Thyroid gland (tissue), 4 donors: Measurements from ENCODE around the gene ISCA1.

ENCODE experiments used
- POLR2A ChIP-seq, 2 donors: fragments of 450-650 bp; IDR thresholded peaks; one replicate each; pipeline ENCODE4 v1.6.1; 2017; ENCODE audit warnings: antibody characterized with exemption in 2 of 2, mild to moderate bottlenecking in 2 of 2, moderate library complexity in 1 of 2
- TF ChIP-seq, protein P1 (sequence below), 6 experiments: fragments of 200-600 bp in 3 of 6; fragments of 450-650 bp in 3 of 6; sonication (generic) in 3 of 6; IDR thresholded peaks; one replicate each; pipeline ENCODE4 v1.5.1; 2016 to 2019; ENCODE audit warnings: antibody characterized with exemption in 6 of 6, mild to moderate bottlenecking in 2 of 6, inconsistent platforms in 1 of 6, moderate library complexity in 1 of 6

DNA sequence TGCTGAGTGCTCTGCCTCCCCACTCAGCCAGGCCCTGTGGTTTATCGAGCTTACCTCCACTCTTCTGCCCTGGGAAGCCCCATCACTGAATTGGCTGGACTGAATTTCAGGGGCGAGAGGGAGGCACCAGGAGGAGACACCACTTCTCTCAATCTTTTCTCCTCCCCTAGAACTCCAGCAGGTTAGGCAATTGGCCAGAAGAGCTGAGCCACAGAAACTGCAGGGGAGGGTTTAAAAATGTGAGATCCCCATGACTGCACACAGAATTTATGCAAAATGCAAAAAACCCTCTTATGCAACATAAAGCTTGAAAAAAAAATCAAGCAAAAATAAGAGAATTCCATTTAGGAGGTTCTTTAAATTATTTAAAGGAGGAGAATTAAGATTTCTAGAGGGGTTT is 42.0 kb upstream of the ISCA1 start:
- TF ChIP-seq, protein P1, sequence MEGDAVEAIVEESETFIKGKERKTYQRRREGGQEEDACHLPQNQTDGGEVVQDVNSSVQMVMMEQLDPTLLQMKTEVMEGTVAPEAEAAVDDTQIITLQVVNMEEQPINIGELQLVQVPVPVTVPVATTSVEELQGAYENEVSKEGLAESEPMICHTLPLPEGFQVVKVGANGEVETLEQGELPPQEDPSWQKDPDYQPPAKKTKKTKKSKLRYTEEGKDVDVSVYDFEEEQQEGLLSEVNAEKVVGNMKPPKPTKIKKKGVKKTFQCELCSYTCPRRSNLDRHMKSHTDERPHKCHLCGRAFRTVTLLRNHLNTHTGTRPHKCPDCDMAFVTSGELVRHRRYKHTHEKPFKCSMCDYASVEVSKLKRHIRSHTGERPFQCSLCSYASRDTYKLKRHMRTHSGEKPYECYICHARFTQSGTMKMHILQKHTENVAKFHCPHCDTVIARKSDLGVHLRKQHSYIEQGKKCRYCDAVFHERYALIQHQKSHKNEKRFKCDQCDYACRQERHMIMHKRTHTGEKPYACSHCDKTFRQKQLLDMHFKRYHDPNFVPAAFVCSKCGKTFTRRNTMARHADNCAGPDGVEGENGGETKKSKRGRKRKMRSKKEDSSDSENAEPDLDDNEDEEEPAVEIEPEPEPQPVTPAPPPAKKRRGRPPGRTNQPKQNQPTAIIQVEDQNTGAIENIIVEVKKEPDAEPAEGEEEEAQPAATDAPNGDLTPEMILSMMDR (IDR thresholded peaks at IDR 0.05), result no peak
- no peak for TF ChIP-seq POLR2A (IDR thresholded peaks at IDR 0.05)
